H1 (cell line): Measurements from ENCODE around the gene HOXB4. TPM values are rescaled to one million over a fixed set of nuclear protein-coding genes. Genes with fewer than 3 reads are reported as not detected.

Source experiments
- CTCF ChIA-PET: fragments of 300-600 bp; sonication (Branson Sonifier 250); formaldehyde crosslinking; loops from one replicate; lab custom pipeline; 2021; ENCODE audit not compliant: partially characterized antibody; lab: Charles Lee
- POLR2A ChIA-PET: fragments of 300-600 bp; sonication (Branson Sonifier 250); formaldehyde crosslinking; loops from one replicate; lab custom pipeline; 2021; ENCODE audit warnings: inconsistent platforms; ENCODE audit not compliant: partially characterized antibody; lab: Charles Lee
- DNase-seq, 2 experiments: peaks; one replicate each; pipeline versions ENCODE4 v3.0.0 to v3.0.0-alpha.2; 2010 to 2022; ENCODE audit warnings: low spot score in 2 of 2, low read depth in 1 of 2, mixed read lengths in 1 of 2
- FAIRE-seq: peaks from 2 replicates; lab custom pipeline; 2011; peaks lifted over from hg19 to GRCh38; lab: Jason Lieb, UNC
- H2AFZ ChIP-seq: 2 replicates; pipeline ENCODE4 v1.8.1; 2012; ENCODE audit warnings: low read length, inconsistent platforms
- H2AK5ac ChIP-seq: 2 replicates; pipeline ENCODE4 v1.6.1; 2013; ENCODE audit warnings: low read depth, low read length
- H2BK120ac ChIP-seq: replicated peaks from 2 replicates; pipeline ENCODE3; 2013; ENCODE audit warnings: low read depth, low read length, inconsistent platforms
- H2BK12ac ChIP-seq: 2 replicates; pipeline ENCODE4 v1.6.1; 2013; ENCODE audit warnings: low read depth, low read length
- H2BK15ac ChIP-seq: 2 replicates; pipeline ENCODE4 v1.6.1; 2013; ENCODE audit warnings: low read length
- H2BK20ac ChIP-seq: 2 replicates; pipeline ENCODE4 v1.6.1; 2013; ENCODE audit warnings: low read length
- H2BK5ac ChIP-seq: 2 replicates; pipeline ENCODE4 v1.6.1; 2013; ENCODE audit warnings: low read depth, low read length
- H3K14ac ChIP-seq: 2 replicates; pipeline ENCODE4 v1.6.1; 2013; ENCODE audit warnings: inconsistent platforms; ENCODE audit not compliant: insufficient read length
- H3K18ac ChIP-seq: 2 replicates; pipeline ENCODE4 v1.6.1; 2013; ENCODE audit warnings: low read length; ENCODE audit errors: extremely low read depth
- H3K23ac ChIP-seq: 2 replicates; pipeline ENCODE4 v1.6.1; 2013; ENCODE audit warnings: inconsistent platforms; ENCODE audit not compliant: insufficient read length
- H3K23me2 ChIP-seq: 2 replicates; pipeline ENCODE4 v1.6.1; 2013; ENCODE audit warnings: low read depth, low read length
- H3K27ac ChIP-seq: 2 replicates; pipeline ENCODE4 v1.6.1; 2011; ENCODE audit warnings: low read depth, low read length, inconsistent platforms
- H3K27me3 ChIP-seq, 4 experiments: replicated peaks in 1 of 4; 1 replicate in 1 of 4; 2 replicates in 3 of 4; pipeline versions ENCODE4 v1.6.1 to v1.8.1; 2011 to 2013; ENCODE audit warnings: low read length in 3 of 4, mild to moderate bottlenecking in 3 of 4, inconsistent platforms in 2 of 4, mixed read lengths in 2 of 4, moderate library complexity in 1 of 4; ENCODE audit not compliant: control insufficient read depth in 3 of 4, insufficient read depth in 3 of 4; ENCODE audit errors: extremely low read depth in 1 of 4
- H3K36me3 ChIP-seq, 4 experiments: 2 replicates each; pipeline versions ENCODE4 v1.6.1 to v1.8.1; 2011 to 2013; ENCODE audit warnings: mild to moderate bottlenecking in 4 of 4, low read length in 3 of 4, moderate library complexity in 2 of 4, control low read depth in 1 of 4, inconsistent platforms in 1 of 4; ENCODE audit not compliant: insufficient read depth in 4 of 4, control insufficient read depth in 2 of 4
- H3K4ac ChIP-seq: replicated peaks from 2 replicates; pipeline ENCODE3; 2013; ENCODE audit warnings: low read length, low read depth, mixed read lengths, inconsistent platforms; ENCODE audit not compliant: insufficient read length
- H3K4me1 ChIP-seq, 4 experiments: replicated peaks in 1 of 4; 1 replicate in 1 of 4; 2 replicates in 3 of 4; pipeline versions ENCODE4 v1.6.1 to v1.8.1; 2011 to 2013; ENCODE audit warnings: low read length in 3 of 4, inconsistent platforms in 2 of 4, mixed read lengths in 1 of 4; ENCODE audit not compliant: insufficient read depth in 4 of 4, control insufficient read depth in 3 of 4
- H3K4me2 ChIP-seq, 2 experiments: 2 replicates each; pipeline versions ENCODE4 v1.6.1 to v1.8.1; 2011 to 2013; ENCODE audit warnings: low read depth in 2 of 2, low read length in 2 of 2, control low read depth in 1 of 2, inconsistent platforms in 1 of 2, mild to moderate bottlenecking in 1 of 2; ENCODE audit not compliant: insufficient read depth in 1 of 2
- H3K4me3 ChIP-seq, 4 experiments: fragments of 200-600, 300-600 bp in 1 of 4; sonication (generic), shearing (Covaris generic), sonication (Bioruptor Twin) in 1 of 4; 2 replicates each; pipeline versions ENCODE4 v1.5.1 to v1.8.1; 2011 to 2016; ENCODE audit warnings: low read length in 4 of 4, low read depth in 3 of 4, control low read depth in 2 of 4, inconsistent platforms in 2 of 4, mild to moderate bottlenecking in 2 of 4, mixed read lengths in 1 of 4, moderate library complexity in 1 of 4; ENCODE audit not compliant: insufficient read depth in 2 of 4; ENCODE audit errors: extremely low read depth in 1 of 4
- H3K56ac ChIP-seq: replicated peaks from 2 replicates; pipeline ENCODE3; 2013; ENCODE audit warnings: low read depth, mild to moderate bottlenecking, mixed read lengths, low read length, inconsistent platforms; ENCODE audit not compliant: insufficient read length
- H3K79me1 ChIP-seq: 2 replicates; pipeline ENCODE4 v1.6.1; 2013; ENCODE audit warnings: low read depth, low read length, control low read depth
- H3K79me2 ChIP-seq, 2 experiments: 2 replicates each; pipeline versions ENCODE4 v1.6.1 to v1.8.1; 2012 to 2013; ENCODE audit warnings: low read length in 2 of 2, mild to moderate bottlenecking in 2 of 2, inconsistent platforms in 1 of 2; ENCODE audit not compliant: insufficient read depth in 2 of 2, control insufficient read depth in 1 of 2
- H3K9ac ChIP-seq, 4 experiments: replicated peaks in 1 of 4; 1 replicate in 1 of 4; 2 replicates in 3 of 4; pipeline versions ENCODE4 v1.6.1 to v1.8.1; 2011 to 2013; ENCODE audit warnings: low read depth in 3 of 4, low read length in 3 of 4, control low read depth in 2 of 4, mild to moderate bottlenecking in 2 of 4, moderate library complexity in 2 of 4, inconsistent platforms in 1 of 4; ENCODE audit errors: extremely low read depth in 1 of 4
- H3K9me3 ChIP-seq, 2 experiments: 2 replicates each; pipeline versions ENCODE4 v1.6.1 to v1.8.1; 2012 to 2013; ENCODE audit warnings: mild to moderate bottlenecking in 2 of 2, moderate library complexity in 2 of 2, control low read depth in 1 of 2, inconsistent platforms in 1 of 2, low read depth in 1 of 2, low read length in 1 of 2, mixed read lengths in 1 of 2; ENCODE audit not compliant: insufficient read depth in 2 of 2
- H4K20me1 ChIP-seq, 2 experiments: replicated peaks in 1 of 2; 2 replicates each; pipeline versions ENCODE3 to v1.8.1; 2011 to 2013; ENCODE audit warnings: inconsistent platforms in 2 of 2, low read length in 2 of 2, mild to moderate bottlenecking in 1 of 2; ENCODE audit not compliant: insufficient read depth in 2 of 2, control insufficient read depth in 1 of 2
- H4K5ac ChIP-seq: 2 replicates; pipeline ENCODE4 v1.6.1; 2013; ENCODE audit warnings: low read length, low read depth, mixed read lengths, inconsistent platforms; ENCODE audit not compliant: insufficient read length
- H4K8ac ChIP-seq: 2 replicates; pipeline ENCODE4 v1.8.0; 2013; ENCODE audit warnings: mild to moderate bottlenecking, moderate library complexity, low read length, inconsistent platforms; ENCODE audit not compliant: insufficient read depth; ENCODE audit errors: extremely low read depth
- H4K91ac ChIP-seq: replicated peaks from 2 replicates; pipeline ENCODE3; 2013; ENCODE audit warnings: low read length, mixed read lengths, inconsistent platforms; ENCODE audit not compliant: insufficient read length
- CBX8 ChIP-seq: fragments of 300-800, 300-1000 bp; sonication (generic); IDR thresholded peaks from 2 replicates; pipeline ENCODE4 v1.7.1; 2016; ENCODE audit warnings: low read depth, low read length, borderline replicate concordance
- EGR1 ChIP-seq: IDR thresholded peaks from 2 replicates; pipeline ENCODE4 v1.6.1; 2011; ENCODE audit warnings: low read depth, low read length, borderline replicate concordance
- FOSL1 ChIP-seq: IDR thresholded peaks from 2 replicates; pipeline ENCODE4 v1.6.1; 2011; ENCODE audit warnings: mild to moderate bottlenecking, low read depth, low read length, moderate library complexity; ENCODE audit not compliant: insufficient read depth
- JUND ChIP-seq: IDR thresholded peaks from 2 replicates; pipeline ENCODE4 v1.6.1; 2011; ENCODE audit warnings: mild to moderate bottlenecking, improper control_type of control experiment, low read length
- KDM1A ChIP-seq: fragments of 200-600, 300-600 bp; sonication (generic); IDR thresholded peaks from 2 replicates; pipeline ENCODE4 v1.7.1; 2016; ENCODE audit warnings: mild to moderate bottlenecking, low read length, borderline replicate concordance
- KDM4A ChIP-seq: IDR thresholded peaks from one replicate; pipeline ENCODE4 v1.7.1; 2012; ENCODE audit warnings: low read depth, mild to moderate bottlenecking, moderate library complexity, low read length, inconsistent platforms; ENCODE audit not compliant: severe bottlenecking
- MAFK ChIP-seq: IDR thresholded peaks from 2 replicates; pipeline ENCODE4 v1.6.1; 2012; ENCODE audit warnings: low read depth, mild to moderate bottlenecking, improper control_type of control experiment, low read length
- NRF1 ChIP-seq: IDR thresholded peaks from 2 replicates; pipeline ENCODE4 v1.6.1; 2011; ENCODE audit warnings: mild to moderate bottlenecking, low read depth, low read length, improper control_type of control experiment
- PHF8 ChIP-seq: fragments of 200-600 bp; sonication (generic); conservative IDR thresholded peaks from 2 replicates; pipeline ENCODE4 v1.7.1; 2012; ENCODE audit warnings: low read depth, mild to moderate bottlenecking, inconsistent platforms, low read length, moderate library complexity
- SP2 ChIP-seq: IDR thresholded peaks from 2 replicates; pipeline ENCODE4 v1.6.1; 2012; ENCODE audit warnings: mild to moderate bottlenecking, low read length, inconsistent platforms
- SP4 ChIP-seq: IDR thresholded peaks from 2 replicates; pipeline ENCODE4 v1.6.1; 2012; ENCODE audit warnings: low read length, inconsistent platforms
- SUZ12 ChIP-seq: fragments of 200-600 bp; sonication (generic); IDR thresholded peaks from 2 replicates; pipeline ENCODE4 v1.6.1; 2012; ENCODE audit warnings: mild to moderate bottlenecking, inconsistent platforms, low read length, moderate library complexity, mixed read lengths
- TBP ChIP-seq: IDR thresholded peaks from 2 replicates; pipeline ENCODE4 v1.6.1; 2011; ENCODE audit warnings: low read depth, low read length, improper control_type of control experiment
- WGBS, 2 experiments: shearing (Covaris generic) in 1 of 2; methylation state at CpG; one replicate each; pipeline versions ENCODE4 v1.1.6 to v1.1.7; 2013 to 2015; ENCODE audit warnings: low lambda C conversion rate in 2 of 2, mixed read lengths in 2 of 2, inconsistent platforms in 1 of 2, low coverage in 1 of 2, missing lambda C conversion rate in 1 of 2; ENCODE audit not compliant: insufficient replicate concordance in 2 of 2, insufficient coverage in 1 of 2, insufficient read length in 1 of 2; ENCODE audit errors: extremely low coverage in 1 of 2, missing lambda C conversion rate in 1 of 2; 5-methylcytosine and 5-hydroxymethylcytosine counted together
- polyA plus RNA-seq, 7 experiments: library from polyadenylated mRNA; depleted of rRNA in 3 of 7; stranded (reverse) in 5 of 7; unstranded in 2 of 7; fragments of >200 nt in 5 of 7; fragments of 200-250 nt in 2 of 7; gene quantifications; 1 replicate in 5 of 7; 2 replicates in 1 of 7; 4 replicates in 1 of 7; pipeline versions ENCODE4 v1.2.1 to v1.2.3, GENCODE V29; 2011 to 2013; ENCODE audit warnings: missing spikeins in 2 of 7, mixed read lengths in 2 of 7
- total RNA-seq: library from RNA; stranded (reverse); fragmentation: NEBNext Ultra II Directional; extraction: Animal tissue kit (Norgen Biotek cat#: 25700); gene quantifications from 2 replicates; pipeline ENCODE4 v1.2.1, GENCODE V29; 2021

The HOXB4 gene
- total and polyA plus RNA-seq, 2 of the 8 experiments (the other 6 are each of a cell fraction or from before 2014, with no cell fraction given) = not detected

GRCh38 chr17:48589060-48589830, 11.1 kb upstream of the HOXB4 start:
- H4K5ac ChIP-seq = no peak overlapping the region
- no peaks in the 10 kb centered on the region for H3K79me1 ChIP-seq
- no peaks in the 10 kb centered on the region; a peak in 1 of 4 replicates for H3K9me3 ChIP-seq
- peaks cover 0 to 6% (median 0%) of the 10 kb centered on the region in 4 experiments; a peak in 1 of 8 replicates for H3K36me3 ChIP-seq
- H2AFZ ChIP-seq = no peak overlapping the region
- DNase-seq = no peak
- no peak overlapping the region for H3K4me2 ChIP-seq
- FAIRE-seq = no peak
- H3K79me2 ChIP-seq = no peaks in the 10 kb centered on the region
- H3K23ac ChIP-seq = no peak overlapping the region
- H3K27ac ChIP-seq = no peak overlapping the region
- no peak overlapping the region for H2BK5ac ChIP-seq
- H3K14ac ChIP-seq = no peak overlapping the region
- POLR2A ChIA-PET = no interaction called here
- H2BK120ac ChIP-seq = no peak overlapping the region
- no peak overlapping the region for H2AK5ac ChIP-seq
- H3K4me1 ChIP-seq = peaks cover 0 to 6% (median 1%) of the 10 kb centered on the region in 4 experiments; a peak in 5 of 7 replicates
- no peak overlapping the region for H4K91ac ChIP-seq
- H3K27me3 ChIP-seq = peaks cover 96 to 100% (median 99%) of the 10 kb centered on the region in 4 experiments
- H4K8ac ChIP-seq = no peak overlapping the region
- no peak overlapping the region for H3K56ac ChIP-seq
- no peak overlapping the region for H2BK12ac ChIP-seq
- peaks cover 23 to 37% of the 10 kb centered on the region in 2 experiments for H4K20me1 ChIP-seq
- WGBS, 2 experiments = 16% methylated on average over 10 of the region's 10 CpGs; no CpG with 5 or more reads in 1 of the 2 experiments
- no peaks in the 10 kb centered on the region for H3K23me2 ChIP-seq
- no peak overlapping the region for H2BK20ac ChIP-seq
- no peak overlapping the region; the same call in 1 of the 2 replicates for H3K18ac ChIP-seq
- no peak overlapping the region for H3K4me3 ChIP-seq
- no peak overlapping the region for H3K9ac ChIP-seq
- H2BK15ac ChIP-seq = no peak overlapping the region
- no peak overlapping the region for H3K4ac ChIP-seq
- CTCF ChIA-PET = interaction anchor here (0.7 to 4.7 kb wide), 17 partner anchors 9 to 374 kb away, joined by 3 to 24 read pairs (median 3); no protein-coding TSS in a partner anchor
- no peak for TF ChIP-seq TBP
- TF ChIP-seq SUZ12 = no peak
- TF ChIP-seq KDM4A = no peak
- no peak for TF ChIP-seq CBX8
- TF ChIP-seq JUND = no peak
- no peak for TF ChIP-seq EGR1
- no peak for TF ChIP-seq SP2
- TF ChIP-seq MAFK = no peak
- TF ChIP-seq NRF1 = no peak
- no peak for TF ChIP-seq KDM1A
- no peak for TF ChIP-seq FOSL1
- TF ChIP-seq PHF8 = no peak
- no peak for TF ChIP-seq SP4
